Left forelimb (tissue), 1 donor: ENCODE measurements around the gene PQBP1.

ENCODE experiments used
- DNase-seq: peaks from one replicate; pipeline ENCODE4 v3.0.0-alpha.2; 2018; ENCODE audit warnings: low spot score

PQBP1 gene

DNA sequence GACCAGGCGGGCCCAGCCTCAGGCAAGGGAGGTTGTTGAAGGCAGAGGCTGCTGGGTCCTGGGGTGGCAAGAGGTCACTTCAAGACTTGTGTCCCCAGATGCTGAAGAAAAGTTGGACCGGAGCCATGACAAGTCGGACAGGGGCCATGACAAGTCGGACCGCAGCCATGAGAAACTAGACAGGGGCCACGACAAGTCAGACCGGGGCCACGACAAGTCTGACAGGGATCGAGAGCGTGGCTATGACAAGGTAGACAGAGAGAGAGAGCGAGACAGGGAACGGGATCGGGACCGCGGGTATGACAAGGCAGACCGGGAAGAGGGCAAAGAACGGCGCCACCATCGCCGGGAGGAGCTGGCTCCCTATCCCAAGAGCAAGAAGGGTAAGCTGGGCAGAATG, 4.4 kb downstream of the PQBP1 start:
- DNase-seq, result no peak

- no peak for DNase-seq
Observed at GRCh38 chrX:48902776-48903175, 5.0 kb downstream of the PQBP1 start.

GRCh38 chrX:48903290-48903689, 5.6 kb downstream of the PQBP1 start:
- no peak for DNase-seq

- no peak for DNase-seq
Observed at GRCh38 chrX:48904180-48904579, 6.5 kb downstream of the PQBP1 start.

DNA sequence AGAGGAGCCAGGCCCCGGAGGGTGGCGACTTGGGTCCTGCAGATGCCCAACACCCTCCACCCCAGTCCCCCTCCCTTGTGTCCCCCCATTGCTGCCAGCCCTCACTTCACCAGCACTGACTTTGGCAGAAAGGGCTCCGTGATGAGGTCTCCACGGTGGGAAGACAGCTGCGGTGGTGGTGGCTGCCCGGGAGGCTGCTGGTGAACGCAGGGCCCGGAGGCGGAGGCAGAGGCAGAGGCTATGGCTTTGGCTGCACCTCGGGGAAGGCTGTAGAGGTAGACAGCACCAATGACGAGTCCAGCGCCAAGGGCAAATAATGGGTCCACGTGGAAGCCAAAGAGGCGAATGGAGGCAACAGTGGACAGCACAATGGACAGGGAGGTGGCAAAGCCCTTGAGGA, 6.9 kb downstream of the PQBP1 start:
- DNase-seq, result no peak

DNA sequence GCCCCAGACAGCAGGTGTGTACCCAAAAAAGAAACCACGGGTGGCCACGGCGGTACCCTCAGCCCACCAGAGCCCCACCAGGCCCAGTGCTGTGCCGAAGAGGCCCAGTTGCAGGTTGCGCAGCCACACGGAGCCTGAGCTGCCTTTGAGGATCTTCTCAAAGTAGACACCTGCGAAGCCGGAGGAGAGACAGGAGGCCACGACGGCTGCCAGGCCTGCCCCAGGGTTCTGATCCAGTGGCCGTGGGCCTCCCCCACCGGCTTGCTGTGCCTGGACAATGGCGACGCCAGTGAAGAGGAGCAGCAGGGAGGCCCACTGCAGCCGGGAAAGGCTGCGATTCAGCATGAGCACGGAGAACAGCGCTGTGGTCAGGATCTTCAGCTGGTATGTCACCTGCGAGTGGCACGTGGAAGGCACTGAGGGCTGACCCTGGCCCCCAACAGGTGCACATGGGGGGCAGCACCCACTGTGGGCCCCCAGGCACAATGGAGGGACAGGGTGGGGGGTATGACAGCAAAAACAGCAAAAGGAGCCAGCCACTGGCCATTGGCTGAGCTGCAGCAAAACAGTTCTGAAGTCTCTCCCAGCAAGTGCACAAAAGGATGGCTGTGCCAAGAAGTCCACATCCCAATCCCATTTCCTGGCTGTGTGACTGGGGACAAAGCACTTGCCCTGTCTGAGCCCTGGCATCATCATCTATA, 7.5 kb downstream of the PQBP1 start:
- DNase-seq, result no peak

DNA sequence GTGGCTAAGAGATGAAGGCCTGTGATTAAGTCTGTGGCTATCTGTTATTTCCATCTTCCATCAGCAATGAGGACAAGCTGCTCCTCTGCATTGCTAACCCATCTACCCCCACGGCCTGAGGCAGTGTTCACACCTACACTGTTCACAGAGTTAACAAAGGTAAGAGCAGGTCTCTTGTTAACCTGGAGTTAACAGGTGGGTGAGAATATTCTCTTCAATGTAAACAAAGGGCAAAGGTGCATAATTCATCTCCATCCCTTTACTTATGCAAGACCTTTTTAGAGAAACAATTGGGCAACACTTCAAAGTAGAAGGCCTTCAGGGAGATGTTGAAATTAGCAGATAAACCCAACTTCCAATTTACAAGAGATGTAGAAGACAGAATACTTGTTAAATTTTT, 10.9 kb downstream of the PQBP1 start:
- no peak for DNase-seq

DNA sequence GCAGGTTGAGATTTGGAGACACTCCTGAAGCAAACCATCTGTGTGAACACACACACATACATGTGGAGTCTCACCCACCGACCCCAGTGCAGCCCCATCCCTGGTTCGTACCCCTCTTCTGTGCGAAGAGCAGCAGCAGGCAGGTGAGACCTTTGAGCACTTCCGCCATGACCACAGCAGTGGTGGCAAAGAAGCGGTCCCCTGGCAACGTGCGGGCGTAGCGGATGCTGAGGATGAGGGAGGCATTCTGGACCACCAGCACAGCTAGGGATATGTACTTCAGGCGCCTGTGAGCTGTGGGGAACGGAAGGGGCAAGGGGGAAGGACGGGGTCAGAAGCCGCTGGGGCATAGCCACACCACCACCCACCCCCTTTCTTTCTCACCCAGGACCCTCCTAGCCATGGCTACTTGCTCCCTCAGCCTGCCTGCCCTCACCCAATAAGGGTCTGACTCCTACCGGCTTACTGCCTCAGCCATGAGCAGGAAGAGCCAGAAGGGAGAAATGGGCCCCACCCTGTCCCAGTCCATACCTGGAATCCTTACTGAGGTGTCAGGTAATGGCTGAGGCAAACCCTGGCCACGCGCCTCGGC, 12.1 kb downstream of the PQBP1 start:
- DNase-seq, result no peak

- no peak for DNase-seq
Observed at GRCh38 chrX:48910926-48911411, 13.2 kb downstream of the PQBP1 start.

DNA sequence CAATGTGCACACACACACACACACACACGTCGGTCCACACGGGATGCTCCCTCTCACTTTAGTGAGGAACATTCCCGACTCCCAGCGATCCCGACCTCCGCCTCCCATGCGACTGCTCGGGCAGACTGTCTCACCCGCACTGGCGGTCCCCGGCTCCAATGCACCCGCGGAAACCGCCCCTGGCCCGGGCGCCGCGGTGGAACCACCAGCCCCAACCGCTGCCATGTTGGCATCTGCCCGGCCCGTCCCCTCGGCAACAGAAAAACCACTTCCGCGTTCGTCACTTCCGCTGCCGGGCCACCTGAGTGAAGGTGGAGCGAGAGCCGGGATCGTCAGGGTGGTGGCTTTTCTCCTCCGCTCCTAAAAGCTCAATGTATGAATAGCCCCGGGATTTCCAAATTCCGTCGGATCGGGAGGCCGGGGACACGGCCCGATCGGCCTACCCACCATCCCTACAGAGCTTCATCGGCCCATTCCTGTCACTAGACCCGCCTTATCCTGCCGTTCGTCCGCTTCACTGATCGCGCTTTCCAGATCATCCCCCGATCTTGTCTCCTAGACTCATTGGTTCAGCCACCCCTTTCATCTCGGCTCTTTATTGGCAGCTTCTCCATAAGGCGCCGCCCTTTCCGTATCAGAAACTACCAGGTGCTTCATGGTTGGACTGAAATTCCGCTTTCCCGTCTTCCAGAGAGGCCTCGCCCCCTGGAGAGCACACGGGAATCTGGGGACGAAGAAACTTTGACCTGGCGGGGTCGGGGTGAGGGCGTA, 13.9 kb downstream of the PQBP1 start, which contains the start of gene SLC35A2:
Gene SLC35A2 (minus strand): TSS at position 235 of the 771 bp plus-strand sequence. CDS start 10 bp downstream, at position 225.
- peak; percentile 85 for DNase-seq

GRCh38 chrX:48913605-48914366, 16.1 kb downstream of the PQBP1 start:
- DNase-seq, result no peak

DNA sequence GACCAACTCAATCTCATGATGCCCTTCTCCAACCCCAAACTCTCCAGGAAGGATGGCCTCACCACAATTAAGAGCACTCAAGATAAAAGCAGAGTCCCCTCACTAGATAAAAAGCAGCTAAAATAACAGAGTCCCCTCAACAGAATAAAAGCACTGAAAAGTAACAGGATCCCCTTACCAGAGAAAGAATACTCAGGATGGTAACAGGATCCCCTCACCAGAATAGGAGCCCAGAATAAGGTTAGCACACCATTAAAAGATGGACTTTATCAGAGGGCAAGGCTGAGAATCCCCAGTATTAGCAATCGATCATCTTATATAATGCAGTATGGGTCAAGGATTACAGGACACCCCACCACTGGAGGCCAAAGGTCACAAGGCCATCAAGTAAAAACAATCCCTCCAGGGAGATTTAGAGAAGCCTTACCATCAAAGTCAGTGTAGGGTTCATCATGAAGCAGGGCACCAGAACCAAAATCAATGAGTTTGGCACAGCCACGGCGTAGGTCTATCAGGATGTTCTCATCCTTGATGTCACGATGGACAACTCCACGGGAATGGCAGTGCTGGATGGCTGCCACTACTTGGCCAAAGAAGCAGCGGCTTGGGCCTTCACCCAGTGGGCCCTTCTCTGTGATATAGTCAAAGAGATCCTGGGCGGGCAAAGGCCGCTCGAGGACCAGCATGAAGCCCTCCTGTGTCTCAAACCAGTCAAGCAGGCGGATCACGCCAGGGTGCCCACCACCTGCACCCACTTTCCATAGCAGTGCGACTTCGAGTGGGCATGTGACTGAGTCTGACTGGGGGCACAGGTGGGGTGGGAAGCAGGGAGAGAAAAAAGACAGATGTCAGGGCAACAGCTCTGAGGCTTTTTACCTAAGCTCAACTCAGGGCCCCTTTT, 17.1 kb downstream of the PQBP1 start:
- no peak for DNase-seq

- DNase-seq, result peak; percentile 85
Observed at GRCh38 chrX:48917139-48918001, 19.6 kb downstream of the PQBP1 start.

- no peak for DNase-seq
Observed at GRCh38 chrX:48918301-48918642, 20.5 kb downstream of the PQBP1 start.

- peak; percentile 74 for DNase-seq
Observed at GRCh38 chrX:48918643-48919340, 21.1 kb downstream of the PQBP1 start, which contains the start of gene PIM2. PIM2 (minus strand) TSS chrX:48919024; CDS start chrX:48918834, 190 bp downstream.

DNA sequence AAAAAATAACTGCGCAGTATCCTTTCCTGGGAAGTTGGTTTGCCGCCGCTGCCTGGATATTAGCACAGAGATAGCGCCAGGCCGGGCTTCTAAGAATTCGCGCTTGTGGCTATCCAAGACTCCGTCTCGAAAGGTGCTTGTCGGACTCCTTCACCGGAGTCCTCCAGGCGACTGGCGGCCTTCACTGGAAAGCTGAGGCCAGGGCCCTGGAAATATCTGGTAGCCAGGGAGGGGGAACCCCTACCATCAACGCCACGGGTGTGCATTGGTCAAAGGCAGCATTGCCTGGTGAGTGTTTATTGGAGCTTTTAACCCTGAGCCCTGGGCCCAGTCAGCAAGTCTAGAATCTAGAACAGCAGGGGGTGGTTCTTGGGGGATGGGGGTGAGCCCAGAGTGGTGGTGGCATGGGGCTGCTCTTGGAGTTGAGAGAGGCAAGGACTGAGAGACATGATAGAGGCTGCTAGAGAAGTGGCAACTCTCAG, 21.7 kb downstream of the PQBP1 start:
- DNase-seq, result no peak

DNA sequence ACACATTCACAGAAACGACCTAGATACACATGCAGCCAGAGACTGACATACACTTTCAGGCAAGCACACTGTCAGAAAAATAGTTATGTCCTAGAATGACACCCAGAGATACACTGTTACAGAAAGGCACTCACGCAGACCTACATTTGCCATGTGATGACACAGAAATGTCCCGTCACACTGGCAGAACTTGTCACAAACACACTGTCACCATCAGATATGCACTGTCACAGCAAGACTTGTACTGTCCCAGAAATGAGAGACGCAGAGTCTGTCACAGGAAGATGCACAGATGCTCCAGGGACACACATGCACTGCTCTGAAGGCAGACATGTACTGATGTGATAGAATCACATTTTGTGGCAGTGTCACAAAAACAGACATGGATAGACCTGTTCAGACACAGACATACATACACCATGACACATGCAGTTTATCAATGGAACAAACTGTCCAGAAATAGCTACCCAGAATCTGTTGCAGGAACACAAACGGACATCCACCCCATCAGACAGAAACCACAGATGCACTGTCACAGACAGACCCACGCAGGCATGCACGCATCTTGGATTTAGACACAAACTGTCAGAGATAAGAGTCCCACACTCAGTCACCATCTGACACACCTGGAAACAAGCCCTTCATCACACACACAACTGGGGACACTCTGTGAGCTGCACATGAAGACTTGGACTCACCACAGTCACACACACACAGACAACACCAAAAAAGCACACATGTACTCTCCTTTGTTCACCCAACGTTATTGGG, 22.4 kb downstream of the PQBP1 start:
- DNase-seq, result no peak

- no peak for DNase-seq
Observed at GRCh38 chrX:48920718-48921104, 23.0 kb downstream of the PQBP1 start.

DNA sequence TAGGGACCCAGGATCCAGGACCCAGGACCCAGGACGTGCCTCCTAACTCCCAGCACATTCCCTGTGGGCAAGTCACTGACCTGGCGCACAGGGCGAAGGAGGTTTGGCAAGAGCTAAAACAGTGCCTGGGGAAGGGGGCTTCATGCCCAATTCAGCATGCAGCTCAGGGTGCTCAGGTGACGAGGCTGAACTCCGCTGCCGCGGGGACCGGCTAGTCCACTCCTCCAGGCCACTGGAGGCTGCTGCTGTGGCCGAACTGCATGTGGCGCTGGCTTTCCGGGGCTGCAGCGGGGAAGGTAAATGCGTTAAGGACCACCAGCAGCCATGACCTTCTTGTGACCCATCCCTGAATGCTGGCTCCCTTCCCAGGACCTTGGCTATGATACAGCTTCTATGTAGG, 26.0 kb downstream of the PQBP1 start:
- no peak for DNase-seq
